Nephron (organoid): Measurements from ENCODE around the gene FAM83F.
A peak's percentile ranks its signal among the peaks of the same experiment; 100 is the strongest.

Experiments used
- H3K27ac Mint-ChIP-seq, 3 experiments: 2 replicates each; pipeline ENCODE4 v1.8.0; 2020; ENCODE audit warnings: mixed read lengths in 3 of 3, mild to moderate bottlenecking in 2 of 3, moderate library complexity in 1 of 3
- H3K27me3 Mint-ChIP-seq: 2 replicates; pipeline ENCODE4 v1.8.0; 2021; ENCODE audit warnings: low read depth, mild to moderate bottlenecking, moderate library complexity, mixed read lengths
- H3K36me3 Mint-ChIP-seq: 2 replicates; pipeline ENCODE4 v1.8.0; 2020; ENCODE audit warnings: low read depth, mixed read lengths
- H3K4me1 Mint-ChIP-seq: 2 replicates; pipeline ENCODE4 v1.8.0; 2020; ENCODE audit warnings: mixed read lengths
- H3K4me3 Mint-ChIP-seq, 3 experiments: 2 replicates each; pipeline ENCODE4 v1.8.0; 2020; ENCODE audit warnings: mild to moderate bottlenecking in 3 of 3, mixed read lengths in 3 of 3, moderate library complexity in 2 of 3
- H3K9me3 Mint-ChIP-seq: 2 replicates; pipeline ENCODE4 v1.8.0; 2020; ENCODE audit warnings: mixed read lengths
- CTCF ChIP-seq, 3 experiments: fragments of 200-600 bp; sonication (generic); IDR thresholded peaks; one replicate each; pipeline ENCODE4 v1.5.0; 2021; ENCODE audit warnings: antibody characterized with exemption in 3 of 3; ENCODE audit not compliant: unreplicated experiment in 3 of 3

Gene FAM83F

GRCh38 chr22:39952347-39952746 lies 42.4 kb upstream of the FAM83F start:
- H3K9me3 Mint-ChIP-seq = no peaks in the 10 kb centered on the region
- peaks cover 2% of the 10 kb centered on the region for H3K27me3 Mint-ChIP-seq
- H3K4me3 Mint-ChIP-seq = no peak overlapping the region
- no peak for TF ChIP-seq CTCF (IDR thresholded peaks at IDR 0.05; ENCODE audit: unreplicated experiment in 3 of 3)
- no peak overlapping the region for H3K27ac Mint-ChIP-seq
- peaks cover 58% of the 10 kb centered on the region for H3K4me1 Mint-ChIP-seq
- H3K36me3 Mint-ChIP-seq = no peaks in the 10 kb centered on the region

DNA sequence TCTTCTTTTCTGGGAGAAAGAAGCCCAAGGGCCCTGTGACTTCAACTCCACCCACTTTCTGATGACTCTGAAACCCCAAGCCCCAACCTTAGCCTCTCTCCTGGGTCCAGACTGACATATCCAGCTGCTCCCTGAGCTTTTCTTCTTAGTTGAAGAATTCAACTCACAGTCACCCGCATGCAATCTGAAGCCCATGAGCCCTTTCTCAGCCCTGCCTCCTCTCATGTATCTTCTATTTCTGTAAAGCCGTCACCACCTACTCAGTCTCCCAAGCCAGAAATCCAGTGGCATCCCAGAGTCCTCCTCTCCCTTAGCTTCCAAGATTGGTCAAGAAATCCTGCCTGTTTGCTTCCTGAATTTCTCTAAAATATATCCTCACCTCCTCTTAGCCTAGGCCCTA lies 41.7 kb upstream of the FAM83F start:
- TF ChIP-seq CTCF (IDR thresholded peaks at IDR 0.05; ENCODE audit: unreplicated experiment in 3 of 3) = no peak
- peaks cover 3% of the 10 kb centered on the region for H3K27me3 Mint-ChIP-seq
- peak overlapping the region in 2 of 3 experiments; percentile 66 for H3K27ac Mint-ChIP-seq
- no peaks in the 10 kb centered on the region for H3K9me3 Mint-ChIP-seq
- peaks cover 60% of the 10 kb centered on the region for H3K4me1 Mint-ChIP-seq
- peak overlapping the region in 2 of 3 experiments; percentile 6 to 11 for H3K4me3 Mint-ChIP-seq
- no peaks in the 10 kb centered on the region for H3K36me3 Mint-ChIP-seq

- Mint-ChIP-seq H3K36me3 (no peaks in the 10 kb centered on the region), H3K9me3 (no peaks in the 10 kb centered on the region), H3K4me3 (no peak overlapping the region), H3K27ac (peak overlapping the region; percentile 15 to 61 (median 60)), H3K4me1 (peaks cover 62% of the 10 kb centered on the region), H3K27me3 (peaks cover 19% of the 10 kb centered on the region)
- no peak for TF ChIP-seq CTCF (IDR thresholded peaks at IDR 0.05; ENCODE audit: unreplicated experiment in 3 of 3)
These were observed 40.1 kb upstream of the FAM83F start for GRCh38 chr22:39954584-39955055.

- no peak overlapping the region for H3K4me3 Mint-ChIP-seq
- H3K27ac Mint-ChIP-seq = peak overlapping the region; percentile 15 to 61 (median 29)
- H3K4me1 Mint-ChIP-seq = peaks cover 59% of the 10 kb centered on the region
- no peak for TF ChIP-seq CTCF (IDR thresholded peaks at IDR 0.05; ENCODE audit: unreplicated experiment in 3 of 3)
- H3K9me3 Mint-ChIP-seq = no peaks in the 10 kb centered on the region
- peaks cover 26% of the 10 kb centered on the region for H3K27me3 Mint-ChIP-seq
- H3K36me3 Mint-ChIP-seq = no peaks in the 10 kb centered on the region
These were observed 39.1 kb upstream of the FAM83F start for GRCh38 chr22:39955675-39956074.

DNA sequence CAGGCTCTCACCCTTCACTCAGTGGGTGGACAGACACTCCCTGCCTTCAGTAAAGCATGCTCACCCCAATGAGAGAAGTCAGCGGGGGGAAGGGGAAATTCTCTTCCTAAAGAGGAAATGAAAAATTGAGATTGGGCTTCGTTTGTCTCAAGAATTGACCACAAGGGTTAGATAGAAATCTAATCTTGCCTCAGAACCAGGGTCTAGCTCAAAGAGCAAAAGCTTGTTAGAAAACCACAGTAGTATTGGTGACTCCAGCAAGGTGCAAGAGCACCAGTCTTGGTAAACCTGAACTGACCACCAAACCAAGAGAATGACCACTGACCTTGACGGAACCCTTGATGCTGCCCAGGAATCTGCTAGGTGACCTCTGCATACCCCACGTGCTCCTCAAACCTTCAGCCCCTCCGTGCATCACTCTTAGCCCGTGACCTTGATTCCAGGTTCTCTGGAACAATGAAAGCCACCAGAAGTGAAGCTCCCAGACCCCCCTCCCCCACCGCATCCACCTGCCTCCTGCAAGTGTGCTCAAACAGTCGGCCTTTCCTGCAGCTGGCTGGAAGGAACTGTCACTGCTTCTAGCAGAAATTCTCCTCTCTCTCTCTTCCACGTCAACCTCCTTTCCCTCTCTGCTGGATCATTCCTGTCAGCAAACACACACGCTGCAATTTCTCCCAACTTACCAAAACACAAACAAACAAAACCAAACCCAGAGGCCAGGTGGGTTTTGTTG lies 37.7 kb upstream of the FAM83F start:
- Mint-ChIP-seq H3K27ac (peak overlapping the region in 1 of 3 experiments; percentile 18), H3K4me3 (no peak overlapping the region), H3K4me1 (peaks cover 53% of the 10 kb centered on the region), H3K9me3 (no peaks in the 10 kb centered on the region), H3K36me3 (no peaks in the 10 kb centered on the region), H3K27me3 (peaks cover 26% of the 10 kb centered on the region)
- TF ChIP-seq CTCF (IDR thresholded peaks at IDR 0.05; ENCODE audit: unreplicated experiment in 3 of 3) = no peak
